T-helper 9 cell (primary cell): ENCODE measurements around the gene WHRN.
A peak's percentile ranks its signal among the peaks of the same experiment; 100 is the strongest.

ENCODE experiments used
- DNase-seq: peaks from one replicate; pipeline ENCODE4 v3.0.0-alpha.2; 2020

WHRN gene

GRCh38 chr9:114416906-114417305, 88.4 kb downstream of the WHRN start:
- no peak for DNase-seq

- DNase-seq, result no peak
Measured at GRCh38 chr9:114416290-114416689, 89.0 kb downstream of the WHRN start.

- no peak for DNase-seq
Measured at GRCh38 chr9:114414346-114414745, 90.9 kb downstream of the WHRN start.

- DNase-seq, result no peak
Measured at GRCh38 chr9:114413861-114414301, 91.4 kb downstream of the WHRN start.

GRCh38 chr9:114412048-114412683, 93.1 kb downstream of the WHRN start:
- no peak for DNase-seq

GRCh38 chr9:114411452-114411851, 93.8 kb downstream of the WHRN start:
- DNase-seq, result no peak

GRCh38 chr9:114410910-114411309, 94.4 kb downstream of the WHRN start:
- no peak for DNase-seq

- no peak for DNase-seq
Measured at GRCh38 chr9:114409842-114410241, 95.4 kb downstream of the WHRN start.

GRCh38 chr9:114409103-114409780, 96.0 kb downstream of the WHRN start:
- DNase-seq, result no peak

- DNase-seq, result no peak
Measured at GRCh38 chr9:114408645-114409044, 96.6 kb downstream of the WHRN start.

- no peak for DNase-seq
Measured at GRCh38 chr9:114407889-114408288, 97.4 kb downstream of the WHRN start.

- DNase-seq, result no peak
Measured at GRCh38 chr9:114406441-114406840, 98.8 kb downstream of the WHRN start.

GRCh38 chr9:114405294-114406034, 99.8 kb downstream of the WHRN start:
- DNase-seq, result peak; percentile 69

- DNase-seq, result no peak
Measured at GRCh38 chr9:114404531-114404930, 100.7 kb downstream of the WHRN start.

- no peak for DNase-seq
Measured at GRCh38 chr9:114403153-114403756, 102.0 kb downstream of the WHRN start.

GRCh38 chr9:114401344-114401743, 103.9 kb downstream of the WHRN start:
- DNase-seq, result no peak

- DNase-seq, result no peak
Measured at GRCh38 chr9:114400772-114401171, 104.5 kb downstream of the WHRN start.

- DNase-seq, result no peak
Measured at GRCh38 chr9:114400219-114400618, 105.1 kb downstream of the WHRN start.

- no peak for DNase-seq
Measured at GRCh38 chr9:114399381-114399780, 105.9 kb downstream of the WHRN start.

GRCh38 chr9:114397848-114398605, 107.2 kb downstream of the WHRN start:
- DNase-seq, result peak; percentile 96

- no peak for DNase-seq
Measured at GRCh38 chr9:114397219-114397847, 107.9 kb downstream of the WHRN start.

GRCh38 chr9:114396558-114397218, 108.6 kb downstream of the WHRN start:
- no peak for DNase-seq
